HEK293 (cell line): ENCODE data around the gene PPIE.

Experiments used
- BCL11A ChIP-seq: fragments of 450-650 bp; formaldehyde crosslinking; IDR thresholded peaks from 2 replicates; pipeline ENCODE4 v1.5.1; 2016; ENCODE audit warnings: low read depth, missing biosample characterization, missing genetic modification characterization
- HOXD13 ChIP-seq: sonication (generic); formaldehyde crosslinking; IDR thresholded peaks from 2 replicates; pipeline ENCODE4 v1.8.0; 2022; ENCODE audit warnings: missing genetic modification reagents, borderline replicate concordance
- KLF16 ChIP-seq: fragments of 450-650 bp; formaldehyde crosslinking; IDR thresholded peaks from 2 replicates; pipeline ENCODE4 v1.5.1; 2017; ENCODE audit warnings: missing biosample characterization, missing genetic modification characterization
- KLF7 ChIP-seq: fragments of 450-650 bp; formaldehyde crosslinking; IDR thresholded peaks from 2 replicates; pipeline ENCODE4 v1.5.1; 2016; ENCODE audit warnings: missing biosample characterization, missing genetic modification characterization, borderline replicate concordance
- OSR2 ChIP-seq: fragments of 450-650 bp; formaldehyde crosslinking; IDR thresholded peaks from 2 replicates; pipeline ENCODE4 v1.5.1; 2016; ENCODE audit warnings: missing biosample characterization, missing genetic modification characterization
- PATZ1 ChIP-seq: fragments of 450-650 bp; formaldehyde crosslinking; IDR thresholded peaks from 2 replicates; pipeline ENCODE4 v1.5.1; 2016; ENCODE audit warnings: missing biosample characterization, missing genetic modification characterization
- PRDM1 ChIP-seq: fragments of 450-650 bp; formaldehyde crosslinking; IDR thresholded peaks from 2 replicates; pipeline ENCODE4; 2016; ENCODE audit warnings: missing biosample characterization, missing genetic modification characterization
- REPIN1 ChIP-seq: fragments of 450-650 bp; formaldehyde crosslinking; IDR thresholded peaks from 2 replicates; pipeline ENCODE4 v1.5.1; 2017; ENCODE audit warnings: missing biosample characterization, missing genetic modification characterization, low read depth
- SALL2 ChIP-seq: fragments of 450-650 bp; formaldehyde crosslinking; IDR thresholded peaks from 2 replicates; pipeline ENCODE4 v1.5.0; 2017; ENCODE audit warnings: missing biosample characterization, mild to moderate bottlenecking, missing genetic modification characterization, borderline replicate concordance
- SP2 ChIP-seq: fragments of 450-650 bp; formaldehyde crosslinking; IDR thresholded peaks from 2 replicates; pipeline ENCODE4 v1.5.1; 2016; ENCODE audit warnings: missing biosample characterization, missing genetic modification characterization
- ZFHX2 ChIP-seq: fragments of 450-650 bp; formaldehyde crosslinking; conservative IDR thresholded peaks from 2 replicates; pipeline ENCODE4 v1.5.1; 2016; ENCODE audit warnings: missing biosample characterization, missing genetic modification characterization
- ZFP3 ChIP-seq: fragments of 450-650 bp; formaldehyde crosslinking; IDR thresholded peaks from 2 replicates; pipeline ENCODE4 v1.5.1; 2016; ENCODE audit warnings: low read depth, missing biosample characterization, missing genetic modification characterization
- ZIC2 ChIP-seq: fragments of 450-650 bp; formaldehyde crosslinking; IDR thresholded peaks from 2 replicates; pipeline ENCODE4 v1.5.1; 2016; ENCODE audit warnings: missing biosample characterization, missing genetic modification characterization
- ZNF169 ChIP-seq: fragments of 450-650 bp; formaldehyde crosslinking; IDR thresholded peaks from 2 replicates; pipeline ENCODE4 v1.5.1; 2016; ENCODE audit warnings: missing biosample characterization, missing genetic modification characterization
- ZNF184 ChIP-seq: fragments of 450-650 bp; IDR thresholded peaks from 2 replicates; pipeline ENCODE4 v1.5.1; 2018; ENCODE audit warnings: missing biosample characterization, mild to moderate bottlenecking, missing genetic modification characterization
- ZNF391 ChIP-seq: fragments of 450-650 bp; formaldehyde crosslinking; IDR thresholded peaks from 2 replicates; pipeline ENCODE4 v1.5.1; 2016; ENCODE audit warnings: low read depth, missing biosample characterization, missing genetic modification characterization, borderline replicate concordance
- ZNF521 ChIP-seq: fragments of 450-650 bp; formaldehyde crosslinking; IDR thresholded peaks from 2 replicates; pipeline ENCODE4 v1.5.1; 2017; ENCODE audit warnings: missing biosample characterization, mild to moderate bottlenecking, missing genetic modification characterization
- ZNF529 ChIP-seq: fragments of 450-650 bp; formaldehyde crosslinking; IDR thresholded peaks from 2 replicates; pipeline ENCODE4 v1.5.1; 2017; ENCODE audit warnings: missing genetic modification characterization, missing biosample characterization; ENCODE audit not compliant: insufficient replicate concordance
- ZNF585B ChIP-seq: fragments of 450-650 bp; formaldehyde crosslinking; IDR thresholded peaks from 2 replicates; pipeline ENCODE4 v1.5.1; 2016; ENCODE audit warnings: missing biosample characterization, missing genetic modification characterization
- ZNF677 ChIP-seq: fragments of 450-650 bp; IDR thresholded peaks from 2 replicates; pipeline ENCODE4 v1.5.0; 2018; ENCODE audit warnings: missing biosample characterization, mild to moderate bottlenecking, missing genetic modification characterization, moderate library complexity
- ZNF701 ChIP-seq: fragments of 450-650 bp; formaldehyde crosslinking; IDR thresholded peaks from 2 replicates; pipeline ENCODE4 v1.5.1; 2016; ENCODE audit warnings: missing biosample characterization, missing genetic modification characterization
- ZNF747 ChIP-seq: fragments of 450-650 bp; formaldehyde crosslinking; IDR thresholded peaks from 2 replicates; pipeline ENCODE4 v1.5.1; 2016; ENCODE audit warnings: missing biosample characterization, missing genetic modification characterization
- ZNF792 ChIP-seq: fragments of 450-650 bp; formaldehyde crosslinking; IDR thresholded peaks from 2 replicates; pipeline ENCODE4 v1.5.1; 2016; ENCODE audit warnings: missing biosample characterization, missing genetic modification characterization
- ZNF837 ChIP-seq: fragments of 450-650 bp; formaldehyde crosslinking; IDR thresholded peaks from 2 replicates; pipeline ENCODE4 v1.5.1; 2016; ENCODE audit warnings: missing biosample characterization, missing genetic modification characterization
- TF ChIP-seq, protein P1 (sequence below): fragments of 450-650 bp; formaldehyde crosslinking; IDR thresholded peaks from 2 replicates; pipeline ENCODE4 v1.5.0; 2017; ENCODE audit warnings: missing biosample characterization, missing genetic modification characterization, borderline replicate concordance
- TF ChIP-seq, protein P2 (sequence below): fragments of 450-650 bp; formaldehyde crosslinking; IDR thresholded peaks from 2 replicates; pipeline ENCODE4 v1.5.1; 2016; ENCODE audit warnings: missing biosample characterization, missing genetic modification characterization
- TF ChIP-seq, protein P3 (sequence below): fragments of 450-650 bp; formaldehyde crosslinking; IDR thresholded peaks from 2 replicates; pipeline ENCODE4 v1.5.1; 2016; ENCODE audit warnings: missing biosample characterization, missing genetic modification characterization, borderline replicate concordance

PPIE gene

GRCh38 chr1:39799770-39800470 lies 61.2 kb downstream of the PPIE start (continued):
- TF ChIP-seq OSR2 (tag by site-specific recombination) (peak; percentile 24; the same call in 1 of the 2 replicates), ZNF792 (tag by site-specific recombination) (no peak), HOXD13 (CRISPR knock-in tag) (no peak), ZNF701 (no peak), ZNF585B (tag by site-specific recombination) (no peak), ZNF521 (tag by site-specific recombination) (no peak), ZNF391 (tag by site-specific recombination) (0 out of 2 replicates have a peak, but pooled peaks have one; percentile 32), ZNF677 (tag by site-specific recombination) (no peak), ZNF837 (no peak), ZNF184 (tag by site-specific recombination) (peak; percentile 93), SALL2 (no peak), ZFHX2 (tag by site-specific recombination) (no peak), ZNF747 (tag by site-specific recombination) (no peak), ZNF529 (tag by site-specific recombination) (no peak), SP2 (tag by site-specific recombination) (no peak), PATZ1 (peak; percentile 79; the same call in 1 of the 2 replicates), BCL11A (tag by site-specific recombination) (peak; percentile 90), ZNF169 (no peak), REPIN1 (tag by site-specific recombination) (no peak; the same call in 1 of the 2 replicates), KLF7 (tag by site-specific recombination) (no peak), ZIC2 (tag by site-specific recombination) (no peak), PRDM1 (no peak), ZFP3 (tag by site-specific recombination) (no peak), KLF16 (no peak)
- TF ChIP-seq, protein P1, sequence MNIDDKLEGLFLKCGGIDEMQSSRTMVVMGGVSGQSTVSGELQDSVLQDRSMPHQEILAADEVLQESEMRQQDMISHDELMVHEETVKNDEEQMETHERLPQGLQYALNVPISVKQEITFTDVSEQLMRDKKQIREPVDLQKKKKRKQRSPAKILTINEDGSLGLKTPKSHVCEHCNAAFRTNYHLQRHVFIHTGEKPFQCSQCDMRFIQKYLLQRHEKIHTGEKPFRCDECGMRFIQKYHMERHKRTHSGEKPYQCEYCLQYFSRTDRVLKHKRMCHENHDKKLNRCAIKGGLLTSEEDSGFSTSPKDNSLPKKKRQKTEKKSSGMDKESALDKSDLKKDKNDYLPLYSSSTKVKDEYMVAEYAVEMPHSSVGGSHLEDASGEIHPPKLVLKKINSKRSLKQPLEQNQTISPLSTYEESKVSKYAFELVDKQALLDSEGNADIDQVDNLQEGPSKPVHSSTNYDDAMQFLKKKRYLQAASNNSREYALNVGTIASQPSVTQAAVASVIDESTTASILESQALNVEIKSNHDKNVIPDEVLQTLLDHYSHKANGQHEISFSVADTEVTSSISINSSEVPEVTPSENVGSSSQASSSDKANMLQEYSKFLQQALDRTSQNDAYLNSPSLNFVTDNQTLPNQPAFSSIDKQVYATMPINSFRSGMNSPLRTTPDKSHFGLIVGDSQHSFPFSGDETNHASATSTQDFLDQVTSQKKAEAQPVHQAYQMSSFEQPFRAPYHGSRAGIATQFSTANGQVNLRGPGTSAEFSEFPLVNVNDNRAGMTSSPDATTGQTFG (tag by site-specific recombination): no peak
- TF ChIP-seq, protein P2, sequence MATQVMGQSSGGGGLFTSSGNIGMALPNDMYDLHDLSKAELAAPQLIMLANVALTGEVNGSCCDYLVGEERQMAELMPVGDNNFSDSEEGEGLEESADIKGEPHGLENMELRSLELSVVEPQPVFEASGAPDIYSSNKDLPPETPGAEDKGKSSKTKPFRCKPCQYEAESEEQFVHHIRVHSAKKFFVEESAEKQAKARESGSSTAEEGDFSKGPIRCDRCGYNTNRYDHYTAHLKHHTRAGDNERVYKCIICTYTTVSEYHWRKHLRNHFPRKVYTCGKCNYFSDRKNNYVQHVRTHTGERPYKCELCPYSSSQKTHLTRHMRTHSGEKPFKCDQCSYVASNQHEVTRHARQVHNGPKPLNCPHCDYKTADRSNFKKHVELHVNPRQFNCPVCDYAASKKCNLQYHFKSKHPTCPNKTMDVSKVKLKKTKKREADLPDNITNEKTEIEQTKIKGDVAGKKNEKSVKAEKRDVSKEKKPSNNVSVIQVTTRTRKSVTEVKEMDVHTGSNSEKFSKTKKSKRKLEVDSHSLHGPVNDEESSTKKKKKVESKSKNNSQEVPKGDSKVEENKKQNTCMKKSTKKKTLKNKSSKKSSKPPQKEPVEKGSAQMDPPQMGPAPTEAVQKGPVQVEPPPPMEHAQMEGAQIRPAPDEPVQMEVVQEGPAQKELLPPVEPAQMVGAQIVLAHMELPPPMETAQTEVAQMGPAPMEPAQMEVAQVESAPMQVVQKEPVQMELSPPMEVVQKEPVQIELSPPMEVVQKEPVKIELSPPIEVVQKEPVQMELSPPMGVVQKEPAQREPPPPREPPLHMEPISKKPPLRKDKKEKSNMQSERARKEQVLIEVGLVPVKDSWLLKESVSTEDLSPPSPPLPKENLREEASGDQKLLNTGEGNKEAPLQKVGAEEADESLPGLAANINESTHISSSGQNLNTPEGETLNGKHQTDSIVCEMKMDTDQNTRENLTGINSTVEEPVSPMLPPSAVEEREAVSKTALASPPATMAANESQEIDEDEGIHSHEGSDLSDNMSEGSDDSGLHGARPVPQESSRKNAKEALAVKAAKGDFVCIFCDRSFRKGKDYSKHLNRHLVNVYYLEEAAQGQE: no peak
- TF ChIP-seq, protein P3, sequence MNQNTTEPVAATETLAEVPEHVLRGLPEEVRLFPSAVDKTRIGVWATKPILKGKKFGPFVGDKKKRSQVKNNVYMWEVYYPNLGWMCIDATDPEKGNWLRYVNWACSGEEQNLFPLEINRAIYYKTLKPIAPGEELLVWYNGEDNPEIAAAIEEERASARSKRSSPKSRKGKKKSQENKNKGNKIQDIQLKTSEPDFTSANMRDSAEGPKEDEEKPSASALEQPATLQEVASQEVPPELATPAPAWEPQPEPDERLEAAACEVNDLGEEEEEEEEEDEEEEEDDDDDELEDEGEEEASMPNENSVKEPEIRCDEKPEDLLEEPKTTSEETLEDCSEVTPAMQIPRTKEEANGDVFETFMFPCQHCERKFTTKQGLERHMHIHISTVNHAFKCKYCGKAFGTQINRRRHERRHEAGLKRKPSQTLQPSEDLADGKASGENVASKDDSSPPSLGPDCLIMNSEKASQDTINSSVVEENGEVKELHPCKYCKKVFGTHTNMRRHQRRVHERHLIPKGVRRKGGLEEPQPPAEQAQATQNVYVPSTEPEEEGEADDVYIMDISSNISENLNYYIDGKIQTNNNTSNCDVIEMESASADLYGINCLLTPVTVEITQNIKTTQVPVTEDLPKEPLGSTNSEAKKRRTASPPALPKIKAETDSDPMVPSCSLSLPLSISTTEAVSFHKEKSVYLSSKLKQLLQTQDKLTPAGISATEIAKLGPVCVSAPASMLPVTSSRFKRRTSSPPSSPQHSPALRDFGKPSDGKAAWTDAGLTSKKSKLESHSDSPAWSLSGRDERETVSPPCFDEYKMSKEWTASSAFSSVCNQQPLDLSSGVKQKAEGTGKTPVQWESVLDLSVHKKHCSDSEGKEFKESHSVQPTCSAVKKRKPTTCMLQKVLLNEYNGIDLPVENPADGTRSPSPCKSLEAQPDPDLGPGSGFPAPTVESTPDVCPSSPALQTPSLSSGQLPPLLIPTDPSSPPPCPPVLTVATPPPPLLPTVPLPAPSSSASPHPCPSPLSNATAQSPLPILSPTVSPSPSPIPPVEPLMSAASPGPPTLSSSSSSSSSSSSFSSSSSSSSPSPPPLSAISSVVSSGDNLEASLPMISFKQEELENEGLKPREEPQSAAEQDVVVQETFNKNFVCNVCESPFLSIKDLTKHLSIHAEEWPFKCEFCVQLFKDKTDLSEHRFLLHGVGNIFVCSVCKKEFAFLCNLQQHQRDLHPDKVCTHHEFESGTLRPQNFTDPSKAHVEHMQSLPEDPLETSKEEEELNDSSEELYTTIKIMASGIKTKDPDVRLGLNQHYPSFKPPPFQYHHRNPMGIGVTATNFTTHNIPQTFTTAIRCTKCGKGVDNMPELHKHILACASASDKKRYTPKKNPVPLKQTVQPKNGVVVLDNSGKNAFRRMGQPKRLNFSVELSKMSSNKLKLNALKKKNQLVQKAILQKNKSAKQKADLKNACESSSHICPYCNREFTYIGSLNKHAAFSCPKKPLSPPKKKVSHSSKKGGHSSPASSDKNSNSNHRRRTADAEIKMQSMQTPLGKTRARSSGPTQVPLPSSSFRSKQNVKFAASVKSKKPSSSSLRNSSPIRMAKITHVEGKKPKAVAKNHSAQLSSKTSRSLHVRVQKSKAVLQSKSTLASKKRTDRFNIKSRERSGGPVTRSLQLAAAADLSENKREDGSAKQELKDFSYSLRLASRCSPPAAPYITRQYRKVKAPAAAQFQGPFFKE (tag by site-specific recombination): no peak
